ENCODE measurements around the gene DCUN1D1.

- TF ChIP-seq CTCF (CRISPR knock-in tag; IDR thresholded peaks at IDR 0.05), result no peak
- no peak for TF ChIP-seq ZNF609 (CRISPR knock-in tag; IDR thresholded peaks at IDR 0.05; ENCODE audit: borderline replicate concordance)
- TF ChIP-seq ZNF317 (CRISPR knock-in tag; IDR thresholded peaks at IDR 0.05), result no peak
- TF ChIP-seq EP300 (IDR thresholded peaks at IDR 0.05; ENCODE audit: low read depth in 2 of 2, low read length in 2 of 2), result no peak
- TF ChIP-seq EP300 (CRISPR knock-in tag; IDR thresholded peaks at IDR 0.05; ENCODE audit: borderline replicate concordance), result no peak
- TF ChIP-seq ESRRA (CRISPR knock-in tag; IDR thresholded peaks at IDR 0.05; ENCODE audit: low read depth), result no peak
- no peak for TF ChIP-seq HIVEP1 (CRISPR knock-in tag; IDR thresholded peaks at IDR 0.05)
- no peak for TF ChIP-seq POLR2AphosphoS5 (IDR thresholded peaks at IDR 0.05; ENCODE audit: low read depth, low read length)
- no peak for TF ChIP-seq ZSCAN30 (CRISPR knock-in tag; IDR thresholded peaks at IDR 0.05)
- no peak for TF ChIP-seq ZNF543 (CRISPR knock-in tag; IDR thresholded peaks at IDR 0.05)
Observed at GRCh38 chr3:182989566-182989965, 9.2 kb upstream of the DCUN1D1 start.
